Panc1 (cell line): ENCODE measurements around the gene TBC1D22A. TPM values are rescaled to one million over a fixed set of nuclear protein-coding genes. Genes with fewer than 3 reads are reported as not detected.

Source experiments
- ATAC-seq: fragments of 200-7000 bp; cut with Tn5 transposase; 2 replicates; pipeline ENCODE4 v1.9.1; 2020; ENCODE audit warnings: mild to moderate bottlenecking, moderate library complexity
- BruUV-seq: library from RNA; stranded (reverse); fragments of 400-500 nt; replicated peaks from 2 replicates; lab custom pipeline; 2021; lab: Mats Ljungman, UMichigan
- CTCF ChIA-PET: fragments of 300-600 bp; sonication (Branson Sonifier 250); formaldehyde crosslinking; loops from one replicate; lab custom pipeline; 2022; ENCODE audit warnings: antibody characterized with exemption; lab: Charles Lee
- POLR2A ChIA-PET: fragments of 300-600 bp; sonication (Branson Sonifier 250); formaldehyde crosslinking; loops from one replicate; lab custom pipeline; 2022; ENCODE audit warnings: antibody characterized with exemption; lab: Charles Lee
- DNase-seq: peaks from one replicate; pipeline ENCODE4 v3.0.0-alpha.2; 2010; ENCODE audit warnings: low read depth, low spot score
- H3K27ac ChIP-seq: 2 replicates; pipeline ENCODE4 v1.5.1; 2011; ENCODE audit warnings: mild to moderate bottlenecking, low read length, inconsistent platforms
- H3K27me3 ChIP-seq: fragments of 200-500 bp; sonication (Bioruptor generic); 2 replicates; pipeline ENCODE4 v1.6.0; 2014; ENCODE audit warnings: low read length, inconsistent platforms; ENCODE audit not compliant: control insufficient read depth, insufficient read depth
- H3K36me3 ChIP-seq: fragments of 200-500 bp; sonication (Bioruptor generic); 2 replicates; pipeline ENCODE4 v1.5.1; 2014; ENCODE audit warnings: inconsistent platforms, mild to moderate bottlenecking, low read length, moderate library complexity; ENCODE audit not compliant: control insufficient read depth, insufficient read depth
- H3K4me1 ChIP-seq: 2 replicates; pipeline ENCODE4 v1.5.1; 2011; ENCODE audit warnings: inconsistent platforms, mild to moderate bottlenecking, low read length, moderate library complexity; ENCODE audit not compliant: control insufficient read depth, insufficient read depth
- H3K4me3 ChIP-seq, 2 experiments: 2 replicates each; pipeline ENCODE4 v1.5.1; 2011 to 2012; ENCODE audit warnings: low read depth in 2 of 2, low read length in 2 of 2, mild to moderate bottlenecking in 2 of 2, inconsistent platforms in 1 of 2, moderate library complexity in 1 of 2
- H3K9me3 ChIP-seq: fragments of 200-500 bp; sonication (Bioruptor generic); 2 replicates; pipeline ENCODE4 v1.5.1; 2014; ENCODE audit warnings: low read depth, mild to moderate bottlenecking, inconsistent platforms, low read length, moderate library complexity; ENCODE audit not compliant: control insufficient read depth, insufficient read depth
- SIN3A ChIP-seq: IDR thresholded peaks from 2 replicates; pipeline ENCODE4 v1.6.1; 2012; ENCODE audit warnings: low read depth, mild to moderate bottlenecking, low read length, moderate library complexity, borderline replicate concordance; ENCODE audit not compliant: insufficient read depth
- TCF7L2 ChIP-seq: IDR thresholded peaks from 2 replicates; pipeline ENCODE4 v1.6.1; 2011; ENCODE audit warnings: mild to moderate bottlenecking, low read depth, low read length, inconsistent platforms
- in situ Hi-C: cut with HindIII; loops from 2 replicates; pipeline ENCODE4 v1.10.0; 2016; ENCODE audit warnings: low sequenced_read_pairs, low pct_unique_long_range_greater_than_20kb
- intact Hi-C: fragments of 100-400 bp; cut with micrococcal nuclease; formaldehyde crosslinking; loops from one replicate; pipeline ENCODE4 v1.10.0; 2022; ENCODE audit not compliant: unreplicated experiment
- total RNA-seq: library from RNA; stranded (reverse); gene quantifications from one replicate; pipeline ENCODE4 v1.2.1, GENCODE V29; 2021; ENCODE audit not compliant: unreplicated experiment
- TF ChIP-seq, protein P1 (sequence below), 2 experiments: IDR thresholded peaks; 2 replicates each; pipeline ENCODE4 v1.6.1; 2011 to 2012; ENCODE audit warnings: low read depth in 2 of 2, control low read depth in 1 of 2, low read length in 1 of 2, mild to moderate bottlenecking in 1 of 2, moderate library complexity in 1 of 2; ENCODE audit not compliant: insufficient read depth in 1 of 2
- TF ChIP-seq, protein P2 (sequence below): fragments of 450-650 bp; IDR thresholded peaks from 2 replicates; pipeline ENCODE4 v1.5.1; 2017; ENCODE audit warnings: mild to moderate bottlenecking

The TBC1D22A gene
- total RNA-seq, 1 experiment from 2014 or later = 28.7 TPM

DNA sequence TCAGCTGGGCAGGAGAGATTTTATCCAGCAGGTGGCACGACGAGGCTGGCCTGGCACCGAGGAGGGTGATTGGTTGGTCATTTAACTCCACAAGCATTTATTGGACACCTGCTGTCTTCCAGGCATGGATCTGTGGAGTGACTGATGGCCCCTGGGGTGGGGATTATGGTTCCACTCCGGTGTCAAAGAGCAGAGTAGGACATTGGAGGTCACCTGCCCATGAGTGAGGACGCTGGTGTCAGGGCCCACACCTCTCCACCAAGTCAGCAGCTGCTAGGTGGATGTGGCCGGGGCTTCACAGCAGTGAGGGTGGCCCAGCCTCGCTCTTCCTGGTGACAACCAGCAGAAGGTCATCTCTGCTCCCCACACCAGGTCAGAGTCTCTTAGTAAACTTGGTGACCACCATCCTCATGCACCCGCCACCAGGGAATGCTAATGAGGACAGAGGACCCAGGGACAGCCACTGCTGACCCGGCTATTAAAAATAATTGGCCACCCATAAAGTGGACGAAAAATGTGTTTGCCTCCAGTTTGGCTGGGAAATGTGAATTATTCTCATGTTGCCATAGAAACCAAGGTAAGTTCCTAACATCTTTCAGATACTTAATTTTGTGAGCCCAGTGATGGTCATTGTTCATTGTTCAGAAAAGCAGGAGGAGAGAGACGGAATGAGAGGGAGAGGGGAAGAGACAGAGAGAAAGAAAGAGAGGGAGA, 428.7 kb downstream of the TBC1D22A start:
- H3K27ac ChIP-seq = no peak overlapping the region
- no TSS peak for BruUV-seq
- no peaks in the 10 kb centered on the region for H3K27me3 ChIP-seq
- intact Hi-C loops = no loop called here
- no peak overlapping the region for H3K4me3 ChIP-seq
- in situ Hi-C loops = no loop called here
- ChIA-PET POLR2A (no interaction called here), CTCF (no interaction called here)
- no peaks in the 10 kb centered on the region for H3K36me3 ChIP-seq
- H3K9me3 ChIP-seq = no peaks in the 10 kb centered on the region
- no peak for ATAC-seq
- no peak for DNase-seq
- TF ChIP-seq, protein P1, sequence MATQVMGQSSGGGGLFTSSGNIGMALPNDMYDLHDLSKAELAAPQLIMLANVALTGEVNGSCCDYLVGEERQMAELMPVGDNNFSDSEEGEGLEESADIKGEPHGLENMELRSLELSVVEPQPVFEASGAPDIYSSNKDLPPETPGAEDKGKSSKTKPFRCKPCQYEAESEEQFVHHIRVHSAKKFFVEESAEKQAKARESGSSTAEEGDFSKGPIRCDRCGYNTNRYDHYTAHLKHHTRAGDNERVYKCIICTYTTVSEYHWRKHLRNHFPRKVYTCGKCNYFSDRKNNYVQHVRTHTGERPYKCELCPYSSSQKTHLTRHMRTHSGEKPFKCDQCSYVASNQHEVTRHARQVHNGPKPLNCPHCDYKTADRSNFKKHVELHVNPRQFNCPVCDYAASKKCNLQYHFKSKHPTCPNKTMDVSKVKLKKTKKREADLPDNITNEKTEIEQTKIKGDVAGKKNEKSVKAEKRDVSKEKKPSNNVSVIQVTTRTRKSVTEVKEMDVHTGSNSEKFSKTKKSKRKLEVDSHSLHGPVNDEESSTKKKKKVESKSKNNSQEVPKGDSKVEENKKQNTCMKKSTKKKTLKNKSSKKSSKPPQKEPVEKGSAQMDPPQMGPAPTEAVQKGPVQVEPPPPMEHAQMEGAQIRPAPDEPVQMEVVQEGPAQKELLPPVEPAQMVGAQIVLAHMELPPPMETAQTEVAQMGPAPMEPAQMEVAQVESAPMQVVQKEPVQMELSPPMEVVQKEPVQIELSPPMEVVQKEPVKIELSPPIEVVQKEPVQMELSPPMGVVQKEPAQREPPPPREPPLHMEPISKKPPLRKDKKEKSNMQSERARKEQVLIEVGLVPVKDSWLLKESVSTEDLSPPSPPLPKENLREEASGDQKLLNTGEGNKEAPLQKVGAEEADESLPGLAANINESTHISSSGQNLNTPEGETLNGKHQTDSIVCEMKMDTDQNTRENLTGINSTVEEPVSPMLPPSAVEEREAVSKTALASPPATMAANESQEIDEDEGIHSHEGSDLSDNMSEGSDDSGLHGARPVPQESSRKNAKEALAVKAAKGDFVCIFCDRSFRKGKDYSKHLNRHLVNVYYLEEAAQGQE (IDR thresholded peaks at IDR 0.05; ENCODE audit: insufficient read depth in 1 of 2, low read depth in 2 of 2, low read length in 1 of 2) = no peak
- TF ChIP-seq, protein P2, sequence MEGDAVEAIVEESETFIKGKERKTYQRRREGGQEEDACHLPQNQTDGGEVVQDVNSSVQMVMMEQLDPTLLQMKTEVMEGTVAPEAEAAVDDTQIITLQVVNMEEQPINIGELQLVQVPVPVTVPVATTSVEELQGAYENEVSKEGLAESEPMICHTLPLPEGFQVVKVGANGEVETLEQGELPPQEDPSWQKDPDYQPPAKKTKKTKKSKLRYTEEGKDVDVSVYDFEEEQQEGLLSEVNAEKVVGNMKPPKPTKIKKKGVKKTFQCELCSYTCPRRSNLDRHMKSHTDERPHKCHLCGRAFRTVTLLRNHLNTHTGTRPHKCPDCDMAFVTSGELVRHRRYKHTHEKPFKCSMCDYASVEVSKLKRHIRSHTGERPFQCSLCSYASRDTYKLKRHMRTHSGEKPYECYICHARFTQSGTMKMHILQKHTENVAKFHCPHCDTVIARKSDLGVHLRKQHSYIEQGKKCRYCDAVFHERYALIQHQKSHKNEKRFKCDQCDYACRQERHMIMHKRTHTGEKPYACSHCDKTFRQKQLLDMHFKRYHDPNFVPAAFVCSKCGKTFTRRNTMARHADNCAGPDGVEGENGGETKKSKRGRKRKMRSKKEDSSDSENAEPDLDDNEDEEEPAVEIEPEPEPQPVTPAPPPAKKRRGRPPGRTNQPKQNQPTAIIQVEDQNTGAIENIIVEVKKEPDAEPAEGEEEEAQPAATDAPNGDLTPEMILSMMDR = no peak
- TF ChIP-seq TCF7L2 = no peak
- no peaks in the 10 kb centered on the region for H3K4me1 ChIP-seq

DNA sequence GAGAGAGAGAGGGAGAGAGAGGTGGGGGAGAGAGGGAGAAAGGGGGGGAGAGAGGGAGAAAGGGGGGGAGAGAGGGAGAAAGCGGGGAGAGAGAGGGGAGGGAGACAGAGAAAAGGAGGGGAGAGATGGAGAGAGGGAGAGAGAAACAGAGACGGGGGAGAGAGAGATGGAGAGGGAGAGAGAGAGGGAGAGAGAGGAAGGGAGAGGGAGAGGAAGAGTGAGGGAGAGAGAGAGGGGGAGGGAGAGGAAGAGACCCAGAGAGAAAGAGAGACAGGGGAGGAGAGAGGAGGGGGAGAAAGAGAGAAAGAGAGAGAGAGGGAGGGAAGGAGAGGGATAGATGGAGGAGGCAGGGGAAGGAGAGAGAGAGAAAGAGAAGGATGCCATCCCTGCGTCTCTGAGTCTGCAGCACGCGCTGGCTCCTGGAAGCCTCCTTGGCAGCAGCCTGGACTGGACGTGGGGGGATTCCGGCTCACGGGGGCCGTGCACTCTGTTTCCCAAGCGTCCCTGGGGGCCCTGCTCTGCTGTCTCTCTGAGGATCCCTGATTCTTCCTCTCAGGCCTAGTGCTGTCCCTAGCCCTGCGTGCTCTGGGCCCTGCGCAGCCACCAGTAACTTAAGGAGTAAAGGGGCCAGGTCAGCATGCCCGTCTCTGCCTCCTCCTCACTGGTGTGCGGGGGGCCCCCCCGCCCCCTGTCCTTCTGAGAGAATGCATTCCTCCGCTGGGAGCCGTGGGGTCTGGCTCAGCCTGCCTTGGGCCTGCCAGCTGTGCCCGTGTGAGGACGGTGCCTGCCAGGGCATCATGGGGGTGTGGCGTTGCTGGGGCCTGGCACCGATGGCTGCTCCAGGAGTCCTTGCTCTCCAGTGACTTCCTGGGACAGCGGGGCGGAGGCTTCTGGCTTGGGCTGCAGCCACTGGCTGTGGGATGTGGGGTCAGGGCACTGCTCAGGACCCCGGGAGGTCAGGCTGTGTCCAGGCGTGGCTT, 429.5 kb downstream of the TBC1D22A start:
- no TSS peak for BruUV-seq
- H3K4me1 ChIP-seq = no peaks in the 10 kb centered on the region
- no peaks in the 10 kb centered on the region for H3K36me3 ChIP-seq
- ChIA-PET POLR2A (no interaction called here), CTCF (no interaction called here)
- no peaks in the 10 kb centered on the region for H3K27me3 ChIP-seq
- intact Hi-C loops (no loop called here), in situ Hi-C loops (no loop called here)
- DNase-seq (no peak), ATAC-seq (peak; percentile 75)
- TF ChIP-seq TCF7L2 (no peak), SIN3A (no peak)
- TF ChIP-seq, protein P2 = no peak
- no peaks in the 10 kb centered on the region for H3K9me3 ChIP-seq
- H3K27ac ChIP-seq = no peak overlapping the region
- H3K4me3 ChIP-seq = no peak overlapping the region; a peak in 1 of 4 replicates
